Gastroesophageal sphincter (tissue), 4 donors: Measurements from ENCODE around the gene MDM4. TPM values are rescaled to one million over a fixed set of nuclear protein-coding genes. Genes with fewer than 3 reads are reported as not detected.

Experiments
- ATAC-seq: fragments of 150-250 bp; one replicate; pipeline ENCODE4 v1.9.1; 2016; ENCODE audit warnings: mild to moderate bottlenecking, moderate library complexity
- H3K27ac ChIP-seq, 4 donors: fragments of 200-600 bp; sonication (generic) in 3 of 4; 1 replicate in 3 of 4; 2 replicates in 1 of 4; pipeline ENCODE4 v1.5.1; 2016 to 2019
- H3K27me3 ChIP-seq: fragments of 200-600 bp; sonication (generic); one replicate; pipeline ENCODE4 v1.5.1; 2019
- H3K36me3 ChIP-seq, 2 donors: fragments of 200-600 bp; sonication (generic); one replicate each; pipeline ENCODE4 v1.5.1; 2019; ENCODE audit warnings: control low read depth in 1 of 2
- H3K4me1 ChIP-seq, 3 donors: fragments of 200-600 bp; sonication (generic); 1 replicate in 2 of 3; 2 replicates in 1 of 3; pipeline ENCODE4 v1.5.1; 2016 to 2019; ENCODE audit warnings: control low read depth in 2 of 3
- H3K4me3 ChIP-seq, 2 donors: fragments of 200-600 bp; sonication (generic); one replicate each; pipeline ENCODE4 v1.5.1; 2019; ENCODE audit warnings: mild to moderate bottlenecking in 1 of 2, moderate library complexity in 1 of 2
- H3K9me3 ChIP-seq, 3 donors: fragments of 200-600 bp; sonication (generic); one replicate each; pipeline ENCODE4 v1.5.1; 2017 to 2019; ENCODE audit warnings: control low read depth in 2 of 3
- CTCF ChIP-seq, 4 experiments: fragments of 200-600 bp in 2 of 4; fragments of 450-650 bp in 2 of 4; sonication (generic) in 1 of 4; IDR thresholded peaks; one replicate each; pipeline ENCODE4 v1.5.1; 2017 to 2019; ENCODE audit warnings: antibody characterized with exemption in 4 of 4, mild to moderate bottlenecking in 2 of 4, moderate library complexity in 2 of 4
- EP300 ChIP-seq: sonication (generic); formaldehyde crosslinking; IDR thresholded peaks from one replicate; pipeline ENCODE4 v1.6.1; 2017; ENCODE audit warnings: antibody characterized with exemption, mild to moderate bottlenecking
- POLR2A ChIP-seq, 2 donors: fragments of 450-650 bp; IDR thresholded peaks; one replicate each; pipeline ENCODE4 v1.6.1; 2017; ENCODE audit warnings: antibody characterized with exemption in 2 of 2, mild to moderate bottlenecking in 2 of 2, moderate library complexity in 1 of 2
- POLR2AphosphoS5 ChIP-seq: sonication (generic); formaldehyde crosslinking; IDR thresholded peaks from one replicate; pipeline ENCODE4 v1.6.1; 2017; ENCODE audit warnings: antibody characterized with exemption
- WGBS, 2 donors: methylation state at CpG; one replicate each; pipeline ENCODE4 v1.1.5; 2018; ENCODE audit warnings: low coverage in 1 of 2; 5-methylcytosine and 5-hydroxymethylcytosine counted together
- total RNA-seq, 4 donors: library from RNA; depleted of rRNA; stranded (reverse); fragments of >200 nt; gene quantifications; one replicate each; pipeline ENCODE4 v1.1.0, GENCODE V29; 2016

MDM4 gene
- total RNA-seq, 4 donors from 2014 or later, result 24.3 to 74.1 (median 37.9) TPM

GRCh38 chr1:204487256-204487615 lies 29.0 kb upstream of the MDM4 start:
- ATAC-seq, result no peak
- TF ChIP-seq POLR2AphosphoS5 (no peak), EP300 (no peak), POLR2A (IDR thresholded peaks at IDR 0.05) (no peak), CTCF (IDR thresholded peaks at IDR 0.05) (no peak)
- 74 to 80% methylated on average over 5 of the region's 5 CpGs for WGBS, 2 donors
- Histone ChIP-seq H3K27ac (no peak overlapping the region), H3K36me3 (no peaks in the 10 kb centered on the region), H3K27me3 (no peaks in the 10 kb centered on the region), H3K9me3 (no peaks in the 10 kb centered on the region), H3K4me1 (peaks cover 0 to 28% (median 6%) of the 10 kb centered on the region in 3 donors), H3K4me3 (no peak overlapping the region)

GRCh38 chr1:204491655-204492054 lies 24.6 kb upstream of the MDM4 start:
- Histone ChIP-seq H3K36me3 (no peaks in the 10 kb centered on the region), H3K4me1 (peaks cover 0 to 51% (median 14%) of the 10 kb centered on the region in 3 donors), H3K9me3 (no peaks in the 10 kb centered on the region), H3K4me3 (peak overlapping the region in 1 of 2 donors; percentile 87), H3K27me3 (no peaks in the 10 kb centered on the region), H3K27ac (peak overlapping the region in 3 of 4 donors; percentile 82 to 94 (median 93))
- no peak for TF ChIP-seq EP300
- TF ChIP-seq CTCF (IDR thresholded peaks at IDR 0.05), result no peak
- TF ChIP-seq POLR2A (IDR thresholded peaks at IDR 0.05), result no peak
- no peak for TF ChIP-seq POLR2AphosphoS5
- ATAC-seq, result no peak

GRCh38 chr1:204493145-204493983 lies 22.8 kb upstream of the MDM4 start:
- no peak for TF ChIP-seq CTCF (IDR thresholded peaks at IDR 0.05)
- TF ChIP-seq POLR2AphosphoS5, result no peak
- TF ChIP-seq POLR2A (IDR thresholded peaks at IDR 0.05), result peak in 1 of 2 donors; percentile 0
- TF ChIP-seq EP300, result no peak
- H3K9me3 ChIP-seq, result no peaks in the 10 kb centered on the region
- H3K36me3 ChIP-seq, result no peaks in the 10 kb centered on the region
- peak overlapping the region; percentile 48 to 94 (median 88) for H3K27ac ChIP-seq
- no peaks in the 10 kb centered on the region for H3K27me3 ChIP-seq
- ATAC-seq, result peak; percentile 72
- 2 to 5% methylated on average over 11 to 13 of the region's 15 CpGs for WGBS, 2 donors
- peak overlapping the region; percentile 50 to 87 for H3K4me3 ChIP-seq
- peaks cover 0 to 51% (median 14%) of the 10 kb centered on the region in 3 donors for H3K4me1 ChIP-seq

GRCh38 chr1:204493984-204494280 lies 22.3 kb upstream of the MDM4 start:
- peak; percentile 47 for ATAC-seq
- TF ChIP-seq POLR2A (IDR thresholded peaks at IDR 0.05) (peak in 1 of 2 donors; percentile 3), CTCF (IDR thresholded peaks at IDR 0.05) (no peak)
- no CpG with 5 or more reads among the region's 14 CpGs for WGBS, 2 donors
- no peaks in the 10 kb centered on the region for H3K27me3 ChIP-seq
- H3K4me1 ChIP-seq, result peaks cover 0 to 51% (median 14%) of the 10 kb centered on the region in 3 donors
- no peaks in the 10 kb centered on the region for H3K9me3 ChIP-seq
- peak overlapping the region; percentile 48 to 94 (median 88) for H3K27ac ChIP-seq
- no peaks in the 10 kb centered on the region for H3K36me3 ChIP-seq
- H3K4me3 ChIP-seq, result peak overlapping the region; percentile 50 to 87
